HG02885 (cell line): Measurements from ENCODE around the gene BPIFB2.
"Not testable (repeated sequence)": the region's sequence is repeated elsewhere in the genome, so short reads cannot be mapped to it uniquely, and the experiment has no call there.

Source experiments
- ATAC-seq: cut with Tn5 transposase; IDR thresholded peaks from one replicate; pipeline ENCODE4 v1.9.1; 2021; ENCODE audit warnings: mild to moderate bottlenecking; ENCODE audit not compliant: unreplicated experiment, poor library complexity

BPIFB2 gene

DNA sequence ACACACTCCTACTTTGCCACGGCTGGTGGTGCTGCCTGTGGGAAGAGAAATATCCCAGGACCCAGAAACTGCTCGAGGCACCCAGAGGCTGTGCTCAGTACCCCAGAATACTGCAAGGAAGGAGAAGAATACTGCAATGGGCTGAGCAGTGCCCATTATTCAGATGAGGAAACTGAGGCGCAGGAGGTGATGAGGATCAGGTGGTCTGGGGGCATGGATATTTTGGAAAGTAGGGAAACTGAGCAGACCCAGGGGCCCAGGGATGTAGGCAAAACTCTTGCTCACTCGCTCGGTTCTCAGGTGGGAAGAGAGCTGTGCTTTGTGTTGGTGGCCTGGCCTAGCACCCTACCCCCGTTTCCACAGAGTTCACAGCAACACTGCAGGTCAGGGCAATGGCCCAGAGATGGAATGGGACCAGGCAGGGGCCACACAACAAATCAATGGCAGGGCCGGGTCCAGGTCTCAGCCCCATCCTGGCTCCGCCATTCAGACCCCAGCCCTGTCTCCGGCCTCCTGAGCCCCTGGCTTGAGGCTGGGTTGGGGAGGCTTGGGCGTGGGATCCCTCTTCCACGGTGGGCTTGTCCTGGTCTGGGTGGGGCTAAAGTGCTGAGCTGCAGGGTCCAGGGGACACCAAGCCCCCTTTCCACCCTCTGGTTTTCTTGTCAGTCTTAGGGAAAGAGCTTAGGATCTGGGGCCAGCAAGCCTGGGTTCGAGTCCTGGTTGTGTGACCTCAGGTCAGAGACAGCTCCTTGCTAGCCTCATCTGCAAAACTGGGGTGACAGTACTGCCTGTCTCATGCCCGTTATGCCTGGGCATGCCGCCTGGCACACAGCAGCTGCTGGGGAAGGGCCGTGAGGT is 37.2 kb upstream of the BPIFB2 start:
- ATAC-seq, result no peak

DNA sequence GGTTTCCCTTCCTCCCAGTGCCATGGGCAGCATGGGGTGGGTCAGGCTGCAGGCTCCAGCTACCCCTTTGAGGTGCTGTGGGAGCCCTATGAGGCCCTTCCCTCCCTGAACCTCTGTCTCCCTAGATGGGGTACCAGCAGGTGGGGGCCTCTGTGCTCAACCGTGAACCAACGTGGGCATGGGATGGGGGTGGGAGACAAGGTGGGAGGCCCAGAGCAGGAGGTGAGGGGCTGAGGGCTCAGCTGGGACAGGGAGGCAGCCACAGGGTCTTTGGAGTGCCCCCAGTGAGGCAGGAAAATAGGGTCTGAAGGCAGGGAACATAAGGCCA is 36.6 kb upstream of the BPIFB2 start:
- no peak for ATAC-seq

DNA sequence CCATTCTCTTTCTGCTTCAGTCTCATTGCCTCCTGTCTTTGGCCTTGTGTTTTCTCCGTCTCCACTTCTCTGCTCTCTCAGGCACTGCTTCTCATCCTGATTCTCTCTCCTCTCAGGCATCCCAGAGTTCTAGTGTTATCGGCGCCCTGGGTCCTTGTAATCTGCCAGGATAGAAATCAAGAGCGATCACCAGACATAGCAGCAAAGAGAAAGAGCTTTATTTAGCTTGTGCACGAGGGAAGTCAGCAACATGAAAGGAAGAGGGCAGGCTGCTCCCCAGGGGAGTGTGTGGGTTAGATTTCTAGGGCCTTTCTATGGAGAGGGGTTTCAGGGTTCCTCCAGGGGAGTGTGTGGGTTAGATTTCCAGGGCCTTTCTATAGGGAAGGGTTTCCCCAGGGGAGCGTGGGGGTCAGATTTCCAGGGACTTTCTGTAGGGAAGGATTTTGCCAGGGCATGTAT is 35.8 kb upstream of the BPIFB2 start:
- ATAC-seq, result peak; percentile 9

DNA sequence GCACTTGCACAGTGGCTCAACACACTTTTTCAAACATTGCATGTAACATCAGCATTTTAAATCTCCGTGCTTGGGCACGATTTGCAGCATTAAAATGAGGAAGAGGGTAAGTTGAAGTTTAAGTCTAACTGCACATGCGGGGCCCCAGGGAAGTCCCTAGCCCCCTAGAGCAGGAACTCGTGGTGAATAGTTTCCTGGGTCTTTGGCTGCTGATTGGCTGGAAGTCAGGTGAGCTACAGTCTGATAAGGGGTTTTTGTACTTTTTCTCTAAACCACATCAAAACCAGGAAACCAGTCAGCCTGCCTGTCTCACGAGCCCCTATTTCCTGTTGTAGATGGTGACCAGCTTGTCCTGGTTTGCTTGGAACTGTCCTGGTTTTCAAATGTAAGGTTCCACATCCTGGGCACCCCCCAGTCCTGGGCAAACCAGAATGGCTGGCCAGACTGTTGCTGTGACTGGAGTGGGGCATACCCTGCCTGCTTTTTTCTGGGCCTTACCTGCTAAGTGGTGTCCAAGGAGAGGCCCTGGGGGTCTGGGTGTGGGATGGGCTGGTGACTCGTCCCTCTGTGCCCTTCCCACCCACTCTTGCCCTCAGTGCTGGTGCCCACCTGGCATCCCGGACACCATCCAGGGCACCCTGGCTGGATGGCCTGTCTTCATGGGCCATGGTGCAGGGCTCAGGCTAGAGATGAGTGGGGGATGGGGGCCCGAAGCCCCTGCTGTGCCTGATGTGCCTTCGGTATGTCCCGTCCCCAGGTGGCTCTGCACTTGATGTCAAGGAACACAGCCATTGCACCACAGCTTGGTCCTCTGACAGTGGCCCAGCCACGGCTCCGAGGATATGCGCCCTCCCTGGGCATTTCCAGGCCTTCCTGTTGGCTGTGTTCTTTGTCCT is 35.1 kb upstream of the BPIFB2 start:
- peak; percentile 83 for ATAC-seq

DNA sequence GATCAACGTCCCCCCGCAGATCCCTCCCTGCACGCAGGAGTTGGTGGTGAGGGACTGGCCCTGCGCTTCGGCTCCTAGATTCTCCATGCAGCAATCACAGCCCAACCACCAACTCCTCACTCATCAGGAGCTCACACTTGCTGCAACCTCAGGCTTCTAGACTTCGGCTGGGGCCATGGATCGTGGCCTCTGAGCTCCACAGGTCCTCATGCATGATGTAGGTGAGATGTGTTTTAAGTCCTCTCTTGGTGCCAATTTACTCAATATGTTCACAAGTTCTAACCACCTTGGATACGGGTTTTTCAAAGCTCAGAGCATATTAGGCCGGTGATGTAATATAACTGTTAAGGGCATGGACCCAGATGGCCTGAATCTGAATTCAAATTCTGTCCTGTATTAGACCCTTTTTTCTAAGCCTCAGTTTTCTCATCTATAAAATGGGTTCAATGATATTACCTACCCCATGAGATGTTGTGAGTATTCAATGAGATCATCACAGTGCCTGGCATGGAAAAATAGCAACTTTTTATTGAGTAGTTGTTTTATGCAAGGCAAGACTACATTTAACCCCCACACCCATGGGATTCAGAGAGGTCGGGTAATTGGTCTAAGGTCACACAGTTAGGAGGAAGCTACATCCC is 34.3 kb upstream of the BPIFB2 start:
- ATAC-seq, result no peak

DNA sequence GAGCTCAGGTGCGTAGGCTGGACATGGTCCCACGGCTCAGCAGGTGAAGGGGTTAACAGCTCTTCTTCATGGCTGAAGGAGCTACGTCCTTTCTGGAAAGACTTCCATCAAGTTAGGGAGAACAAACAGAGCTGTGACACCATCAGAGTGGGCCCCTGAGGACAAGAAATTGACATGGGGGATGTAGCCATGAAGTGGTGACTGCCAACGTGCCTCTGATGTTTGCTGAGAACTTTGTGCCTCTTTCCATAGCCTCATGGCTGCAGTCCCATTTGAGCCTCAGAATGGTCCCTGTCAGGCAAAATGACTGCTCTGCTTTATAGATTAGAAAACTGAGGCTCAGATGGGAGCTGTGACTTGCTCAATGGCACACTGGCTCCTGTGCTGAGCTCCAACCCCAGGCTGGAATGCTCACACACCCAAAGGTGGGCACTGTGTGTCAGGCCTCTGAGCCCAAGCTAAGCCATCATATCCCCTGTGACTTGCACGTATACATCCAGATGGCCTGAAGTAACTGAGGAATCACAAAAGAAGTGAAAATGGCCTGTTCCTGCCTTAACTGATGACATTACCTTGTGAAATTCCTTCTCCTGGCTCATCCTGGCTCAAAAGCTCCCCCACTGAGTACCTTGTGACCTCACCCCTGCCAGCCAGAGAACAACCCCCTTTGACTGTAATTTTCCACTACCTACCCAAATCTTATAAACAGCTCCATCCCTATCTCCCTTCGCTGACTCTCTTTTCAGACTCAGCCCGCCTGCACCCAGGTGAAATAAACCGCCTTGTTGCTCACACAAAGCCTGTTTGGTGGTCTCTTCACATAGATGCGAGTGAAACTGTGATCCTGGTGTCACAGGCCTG is 33.1 kb upstream of the BPIFB2 start:
- not testable (repeated sequence) for ATAC-seq

DNA sequence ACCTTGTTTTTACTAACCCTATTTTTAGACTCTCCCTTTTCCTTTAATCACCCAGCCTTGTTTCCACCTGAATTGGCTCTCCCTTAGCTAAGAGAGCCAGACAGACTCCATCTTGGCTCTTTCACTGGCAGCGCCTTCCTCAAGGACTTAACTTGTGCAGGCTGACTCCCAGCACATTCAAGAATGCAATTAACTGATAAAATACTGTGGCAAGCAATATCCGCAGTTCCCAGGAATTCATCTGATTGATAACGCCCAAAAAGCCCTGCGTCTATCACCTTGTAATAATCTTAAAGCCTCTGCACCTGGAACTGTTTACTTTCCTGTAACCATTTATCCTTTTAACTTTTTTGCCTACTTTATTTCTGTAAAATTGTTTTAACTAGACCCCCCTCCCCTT is 32.4 kb upstream of the BPIFB2 start:
- ATAC-seq, result not testable (repeated sequence)

DNA sequence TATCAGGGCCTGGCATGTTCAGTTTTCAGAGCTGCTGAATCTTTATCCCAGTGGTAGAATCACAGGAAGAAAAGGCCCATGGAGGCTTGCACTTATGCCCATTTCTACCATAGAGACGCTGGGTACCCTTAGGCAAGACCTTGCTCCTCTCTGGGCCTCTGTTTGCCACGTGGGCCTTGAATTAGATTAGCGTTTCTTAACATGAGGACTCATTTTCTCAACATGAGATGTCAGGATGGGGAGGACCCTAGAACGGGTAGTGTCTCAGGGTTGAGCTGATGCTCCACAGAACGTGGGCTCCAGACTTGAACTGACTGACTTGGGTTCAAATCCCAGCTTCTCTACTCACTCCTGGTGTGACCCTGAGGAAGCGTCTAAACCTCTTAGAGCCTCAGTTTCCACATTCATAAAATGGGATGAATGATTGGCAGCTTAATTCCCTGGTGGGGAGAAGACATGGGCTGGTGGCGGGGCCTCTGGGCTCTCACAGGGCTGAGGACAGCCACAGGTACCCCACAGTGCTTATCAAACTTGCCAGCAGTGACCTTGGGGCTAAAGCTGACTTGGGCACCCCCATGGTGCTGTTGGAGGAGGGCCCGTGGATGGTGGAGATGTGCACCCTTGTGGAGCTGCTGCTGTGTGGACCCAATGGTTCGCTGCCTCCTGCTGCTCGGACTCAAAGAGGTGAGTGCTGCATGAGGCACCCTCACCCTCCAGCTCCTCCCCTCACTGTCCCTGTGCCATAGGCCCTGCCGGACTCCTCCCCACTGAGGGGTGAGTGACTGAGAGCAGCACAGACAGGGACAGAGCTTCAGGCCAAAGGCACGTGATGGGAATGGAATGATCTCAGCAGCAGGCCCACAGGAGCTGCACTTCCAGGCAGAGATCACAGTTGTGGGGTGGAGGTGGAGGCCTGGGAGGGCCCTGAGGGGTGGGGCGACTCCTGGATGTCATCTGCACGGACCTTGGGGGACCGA is 31.5 kb upstream of the BPIFB2 start:
- ATAC-seq, result no peak

DNA sequence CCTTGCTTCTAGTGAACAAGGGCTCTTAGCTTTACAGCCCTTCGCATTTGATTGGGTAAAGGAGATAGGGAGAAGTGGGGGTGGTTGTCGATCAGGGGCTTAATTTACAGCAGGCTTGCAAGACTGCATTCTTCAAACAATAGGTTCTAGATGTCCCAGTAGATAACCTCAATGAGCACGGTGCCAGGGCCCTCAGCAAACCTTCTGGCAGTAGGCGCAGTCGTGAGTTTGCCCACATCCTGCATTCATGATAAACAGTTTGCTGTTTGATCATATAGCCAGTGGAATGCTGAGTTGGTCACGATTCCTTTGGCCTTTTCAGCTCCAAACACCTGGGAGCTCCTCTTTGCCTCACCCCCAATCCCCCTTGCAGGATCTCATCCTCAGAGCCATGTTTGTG is 30.8 kb upstream of the BPIFB2 start:
- no peak for ATAC-seq

DNA sequence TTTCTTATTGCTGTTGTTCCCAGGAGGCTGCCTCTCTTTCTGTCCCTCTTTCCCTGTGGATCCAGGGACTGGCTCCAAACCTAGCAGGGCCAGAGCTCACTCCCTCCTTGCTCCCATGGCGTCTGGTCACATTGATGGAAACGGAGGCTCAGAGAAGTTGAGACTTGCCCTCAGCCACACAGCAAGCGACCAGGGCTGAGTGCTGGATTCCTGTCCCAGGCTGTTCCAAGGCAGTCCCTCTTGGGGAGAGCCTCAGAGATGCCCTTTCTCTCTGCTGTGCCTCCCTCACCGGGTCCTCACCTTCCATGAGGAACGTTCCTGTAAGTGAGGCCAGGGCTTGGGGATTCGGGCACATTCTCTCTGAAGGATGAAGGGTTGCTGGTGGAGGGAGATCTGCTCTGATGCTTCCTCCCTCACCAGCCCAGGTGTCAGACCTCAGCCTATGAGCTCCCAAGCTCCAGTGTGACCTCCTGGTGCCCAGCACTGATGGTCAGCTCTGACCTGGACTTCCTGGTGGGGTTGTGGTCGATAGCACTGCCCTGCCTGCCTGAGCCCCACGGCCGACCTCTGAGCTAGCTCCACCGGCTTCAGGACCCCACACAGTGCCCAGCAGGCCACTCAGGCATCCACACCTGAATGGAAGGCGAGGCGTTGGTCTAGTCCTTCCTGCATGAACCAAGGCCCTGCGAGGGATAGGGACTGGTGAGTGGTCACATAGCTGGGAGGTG is 30.1 kb upstream of the BPIFB2 start:
- ATAC-seq, result no peak

DNA sequence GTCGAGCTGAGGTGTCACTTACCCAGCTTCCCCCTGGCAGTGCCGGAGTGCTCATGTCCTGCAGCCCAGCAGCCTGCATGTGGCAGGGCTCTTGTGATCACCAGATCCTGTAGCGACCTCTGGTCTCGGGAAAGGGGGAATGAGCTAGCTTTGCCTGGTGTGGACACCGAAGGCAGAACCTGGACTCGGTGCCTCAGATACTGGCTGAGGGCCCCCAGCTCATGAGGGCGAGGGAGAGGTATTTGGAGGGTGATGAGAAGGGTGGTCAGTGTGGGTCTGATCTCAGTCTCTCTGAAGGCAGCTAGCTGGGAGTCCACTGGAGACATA is 29.5 kb upstream of the BPIFB2 start:
- no peak for ATAC-seq

DNA sequence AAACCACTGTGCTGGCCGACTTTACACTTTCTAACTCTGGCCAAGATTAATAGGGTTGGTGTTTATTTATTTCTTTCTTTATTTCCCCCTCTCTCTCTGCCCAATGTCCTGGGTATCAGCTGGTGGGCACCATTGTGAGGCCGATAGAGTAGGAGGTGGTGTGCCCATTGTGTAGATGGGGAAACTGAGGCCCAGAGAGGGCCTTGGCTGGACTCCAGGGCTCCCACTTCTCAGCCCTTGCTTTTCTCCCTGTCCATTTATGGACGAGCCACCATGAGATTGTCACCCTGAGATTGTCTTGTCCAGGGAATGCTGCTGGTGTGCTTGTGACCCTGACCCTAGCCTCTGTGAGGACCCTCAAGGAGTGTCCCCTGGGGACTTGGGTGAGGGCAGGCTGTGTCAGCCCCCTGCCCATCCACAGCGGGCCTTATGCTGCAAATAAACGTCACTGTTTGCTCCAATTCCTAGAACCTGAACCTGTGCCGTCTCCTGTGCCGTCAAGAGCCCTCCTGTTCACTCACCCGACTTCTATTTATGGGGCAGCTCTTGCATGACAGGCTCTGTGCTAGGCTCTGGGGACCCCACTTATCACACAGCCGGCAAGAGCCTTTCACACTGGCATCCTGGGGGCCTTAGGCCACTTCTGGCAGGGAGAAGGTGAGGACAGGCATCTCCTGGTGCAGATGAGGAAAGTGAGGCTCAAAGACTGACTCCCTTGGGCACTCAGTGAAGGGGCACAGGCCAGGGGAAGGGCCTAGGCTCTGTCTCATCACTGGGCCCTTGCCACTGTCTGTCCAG is 28.1 kb upstream of the BPIFB2 start:
- no peak for ATAC-seq

DNA sequence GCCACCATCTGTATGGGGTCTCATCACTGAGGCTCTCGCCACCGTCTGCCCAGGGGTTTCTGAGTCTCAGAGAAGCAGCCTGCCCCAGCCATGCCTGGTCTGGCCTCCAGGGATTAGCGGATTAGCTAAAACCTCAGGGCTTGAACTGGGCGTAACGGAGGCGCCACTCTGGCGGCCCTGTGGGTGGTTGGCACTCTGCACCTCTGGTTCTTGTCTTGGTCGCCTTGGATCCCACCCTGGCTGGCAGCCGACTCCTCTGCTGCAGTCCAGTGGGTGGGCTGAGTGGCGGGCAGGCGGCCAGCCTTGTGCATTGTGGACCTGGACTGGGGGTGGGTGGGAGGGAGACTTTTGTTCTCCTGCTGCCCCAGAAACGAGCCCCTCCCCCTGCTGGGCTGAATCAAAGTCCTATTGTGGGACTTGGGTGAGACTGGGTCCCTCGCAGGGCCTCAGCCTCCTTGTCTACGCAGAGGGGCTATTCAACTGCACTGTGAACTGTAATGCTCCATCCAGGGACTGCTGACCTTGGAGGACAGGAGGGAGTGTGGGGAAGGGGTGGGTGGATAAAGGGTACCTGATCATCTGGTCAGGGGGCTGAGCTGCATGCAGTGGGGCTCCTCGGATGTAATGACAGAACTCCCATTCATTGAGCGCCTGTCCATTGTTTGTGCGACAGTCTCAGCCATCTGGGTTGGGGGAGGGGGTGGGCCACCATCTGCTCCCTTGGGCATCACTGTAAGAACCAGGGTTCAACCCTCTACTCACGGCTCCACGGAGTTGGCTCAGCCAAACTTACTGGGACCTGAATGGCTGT is 27.2 kb upstream of the BPIFB2 start:
- no peak for ATAC-seq

DNA sequence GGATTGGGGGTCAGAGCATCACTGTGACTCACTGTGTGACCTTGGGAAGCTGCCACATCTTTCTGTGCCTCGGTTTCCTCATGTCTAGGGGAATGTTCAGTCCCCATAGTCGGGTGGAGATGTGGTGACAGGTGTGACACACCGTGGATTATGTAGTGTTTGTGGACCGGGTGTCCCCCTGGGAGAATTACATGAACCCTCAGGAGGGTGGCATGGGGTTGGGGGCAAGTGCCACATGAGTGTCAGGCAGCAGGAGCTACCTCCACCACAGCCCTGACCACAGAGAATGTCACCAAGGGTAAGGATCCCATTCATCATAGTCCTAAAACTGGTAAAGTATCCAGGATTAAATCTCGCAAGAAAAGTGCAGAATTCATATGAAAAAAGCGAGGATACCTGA is 26.5 kb upstream of the BPIFB2 start:
- no peak for ATAC-seq

DNA sequence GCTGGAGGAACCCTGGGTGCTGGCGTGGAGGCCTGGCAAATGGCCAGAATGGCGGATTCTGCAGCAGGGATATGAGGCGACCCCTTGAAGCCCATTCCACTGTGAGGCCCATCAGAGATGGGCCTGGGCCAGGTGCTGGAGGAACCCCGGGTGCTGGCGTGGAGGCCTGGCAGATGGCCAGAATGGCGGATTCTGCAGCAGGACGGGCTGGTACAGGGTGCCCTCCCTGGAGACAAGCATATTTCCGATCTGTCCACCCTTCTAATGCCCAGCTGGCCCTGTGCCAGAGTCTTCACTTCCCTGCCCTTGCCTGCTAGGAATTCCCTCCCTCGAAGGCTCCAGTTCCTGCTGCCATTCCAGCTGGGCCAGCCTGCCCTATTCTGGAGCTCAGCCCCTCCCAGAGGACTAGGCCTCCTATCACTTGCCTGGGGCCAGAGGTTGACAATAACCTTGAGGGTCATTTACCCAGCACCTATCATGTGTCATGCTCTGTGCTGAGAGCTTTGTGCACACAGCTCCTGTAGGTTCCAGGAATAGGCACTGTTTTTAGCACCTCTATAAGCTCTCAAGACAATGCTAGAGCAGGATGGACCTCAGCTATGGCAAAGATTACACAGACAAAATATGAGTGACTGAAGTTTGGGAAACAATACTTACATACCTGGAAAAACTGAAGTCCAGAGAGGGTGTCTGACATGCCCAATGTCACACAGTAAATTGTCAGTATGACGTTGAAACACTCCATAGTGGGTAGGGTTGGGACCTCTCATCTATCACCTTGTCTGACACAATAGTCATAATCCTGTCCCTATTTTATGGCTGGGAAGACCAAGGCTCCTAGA is 24.7 kb upstream of the BPIFB2 start:
- no peak for ATAC-seq
